ENCODE results near the gene GOLGA3.
"Not testable (repeated sequence)": the region's sequence is repeated elsewhere in the genome, so short reads cannot be mapped to it uniquely, and the experiment has no call there.

GOLGA3 gene

DNA sequence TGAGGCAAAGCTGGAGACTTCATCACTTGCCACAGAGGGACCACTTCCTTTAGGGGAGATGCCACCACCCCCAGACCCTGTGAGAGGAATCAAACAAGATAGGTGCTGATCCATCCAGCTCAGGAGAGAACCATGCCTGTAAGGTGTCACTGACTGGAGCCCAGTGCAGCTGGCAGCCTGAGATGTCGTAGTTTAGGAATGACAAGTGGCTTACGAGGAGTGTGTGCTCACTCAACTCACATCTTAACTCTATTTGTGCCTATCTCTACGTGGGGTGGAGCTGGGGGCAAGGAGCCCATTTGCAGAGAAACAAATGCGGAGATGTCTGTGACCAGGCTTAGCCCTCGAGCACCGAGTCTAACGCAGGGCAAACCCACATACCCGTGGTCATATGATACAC lies 32.9 kb upstream of the GOLGA3 start:
- no peak overlapping the region for H4K8ac ChIP-seq (ENCODE audit: low read depth, low read length)
- no peak overlapping the region for H3K4me3 ChIP-seq (ENCODE audit: low read length in 2 of 2)
- H3K14ac ChIP-seq (ENCODE audit: low read length), result no peak overlapping the region
- no peak overlapping the region for H3K23ac ChIP-seq (ENCODE audit: low read depth, low read length, poor library complexity)
- no peak for DNase-seq (ENCODE audit: low spot score)
- no peak overlapping the region for H2BK15ac ChIP-seq (ENCODE audit: low read length)
- H3K27me3 ChIP-seq (ENCODE audit: control insufficient read depth in 3 of 3, insufficient read depth in 3 of 3, low read depth in 1 of 3, low read length in 3 of 3), result no peaks in the 10 kb centered on the region
- no peak overlapping the region for H4K91ac ChIP-seq (ENCODE audit: low read depth, low read length, poor library complexity)
- no peak overlapping the region for H2BK5ac ChIP-seq (ENCODE audit: low read length)
- H3K4ac ChIP-seq (ENCODE audit: low read length), result no peak overlapping the region
- H2BK12ac ChIP-seq (ENCODE audit: low read length), result no peak overlapping the region
- no peak overlapping the region for H2BK120ac ChIP-seq (ENCODE audit: low read depth, low read length)
- no peak overlapping the region for H3K18ac ChIP-seq (ENCODE audit: low read length)
- no peak overlapping the region for H3K27ac ChIP-seq (replicated peaks; ENCODE audit: low read length)
- H3K4me2 ChIP-seq (ENCODE audit: insufficient read depth, low read length, poor library complexity, severe bottlenecking), result no peak overlapping the region
- no peak overlapping the region for H3K9ac ChIP-seq (ENCODE audit: low read depth, low read length, poor library complexity)
- no peak overlapping the region for H2AK5ac ChIP-seq (ENCODE audit: low read depth, low read length)
- no CpG with 5 or more reads among the region's 8 CpGs for WGBS, 2 donors (ENCODE audit: extremely low coverage in 2 of 2, insufficient read length in 2 of 2, insufficient replicate concordance in 1 of 2)
- H3K79me1 ChIP-seq (ENCODE audit: low read depth, low read length), result no peaks in the 10 kb centered on the region
- H3K36me3 ChIP-seq (replicated peaks in 1 of 2; ENCODE audit: control insufficient read depth in 2 of 2, insufficient read depth in 2 of 2, low read length in 2 of 2), result peaks cover 29 to 63% of the 10 kb centered on the region in 2 donors
- peaks cover 0 to 2% of the 10 kb centered on the region in 2 donors for H3K9me3 ChIP-seq (replicated peaks in 1 of 2; ENCODE audit: control insufficient read depth in 2 of 2, insufficient read depth in 1 of 2, low read depth in 1 of 2, low read length in 2 of 2)
- no peaks in the 10 kb centered on the region for H3K4me1 ChIP-seq (ENCODE audit: control insufficient read depth in 2 of 2, insufficient read depth in 1 of 2, low read depth in 1 of 2, low read length in 2 of 2)
- H2AFZ ChIP-seq (ENCODE audit: low read length), result no peak overlapping the region

DNA sequence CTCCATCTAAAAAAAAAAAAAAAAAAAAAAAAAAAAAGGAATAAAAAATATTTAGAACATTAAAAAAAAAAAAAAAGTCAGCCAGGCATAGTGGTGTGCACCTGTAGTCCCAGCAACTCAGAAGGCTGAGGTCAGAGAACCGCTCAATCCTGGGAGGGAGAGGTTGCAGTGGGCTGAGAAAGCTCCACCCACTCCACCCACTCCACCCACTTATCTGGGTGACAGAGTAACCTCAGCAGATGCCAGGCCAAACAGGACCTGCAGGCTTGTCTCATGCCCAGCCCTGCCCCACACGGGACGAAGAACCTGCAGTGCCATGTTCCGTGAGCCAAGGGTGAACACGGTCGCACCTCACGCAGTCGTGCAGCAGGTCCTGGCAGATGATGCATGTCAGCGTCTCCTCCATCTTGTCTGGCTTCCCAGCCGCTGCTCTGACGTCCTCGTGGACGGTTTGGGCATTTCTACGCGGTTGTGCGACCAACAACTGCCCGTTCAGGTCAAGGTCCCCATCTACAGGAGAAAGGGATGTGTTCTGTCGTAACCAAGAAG lies 30.1 kb upstream of the GOLGA3 start:
- Histone ChIP-seq H3K23ac (ENCODE audit: low read depth, low read length, poor library complexity) (no peak overlapping the region), H2BK5ac (ENCODE audit: low read length) (no peak overlapping the region), H3K4me3 (ENCODE audit: low read length in 2 of 2) (peak overlapping the region in 1 of 2 donors; percentile 13), H4K91ac (ENCODE audit: low read depth, low read length, poor library complexity) (no peak overlapping the region), H3K9me3 (replicated peaks in 1 of 2; ENCODE audit: control insufficient read depth in 2 of 2, insufficient read depth in 1 of 2, low read depth in 1 of 2, low read length in 2 of 2) (peaks cover 0 to 2% of the 10 kb centered on the region in 2 donors), H3K9ac (ENCODE audit: low read depth, low read length, poor library complexity) (peak overlapping the region; percentile 63), H2BK120ac (ENCODE audit: low read depth, low read length) (no peak overlapping the region), H2AK5ac (ENCODE audit: low read depth, low read length) (no peak overlapping the region), H2BK15ac (ENCODE audit: low read length) (no peak overlapping the region), H3K14ac (ENCODE audit: low read length) (peak overlapping the region; percentile 47), H2BK12ac (ENCODE audit: low read length) (no peak overlapping the region), H3K36me3 (replicated peaks in 1 of 2; ENCODE audit: control insufficient read depth in 2 of 2, insufficient read depth in 2 of 2, low read length in 2 of 2) (peaks cover 33 to 68% of the 10 kb centered on the region in 2 donors), H3K4me2 (ENCODE audit: insufficient read depth, low read length, poor library complexity, severe bottlenecking) (no peak overlapping the region), H3K79me1 (ENCODE audit: low read depth, low read length) (peaks cover 2% of the 10 kb centered on the region), H3K4ac (ENCODE audit: low read length) (no peak overlapping the region), H3K27ac (replicated peaks; ENCODE audit: low read length) (no peak overlapping the region), H2AFZ (ENCODE audit: low read length) (no peak overlapping the region), H3K4me1 (ENCODE audit: control insufficient read depth in 2 of 2, insufficient read depth in 1 of 2, low read depth in 1 of 2, low read length in 2 of 2) (no peaks in the 10 kb centered on the region), H3K18ac (ENCODE audit: low read length) (no peak overlapping the region), H3K27me3 (ENCODE audit: control insufficient read depth in 3 of 3, insufficient read depth in 3 of 3, low read depth in 1 of 3, low read length in 3 of 3) (no peaks in the 10 kb centered on the region), H4K8ac (ENCODE audit: low read depth, low read length) (no peak overlapping the region)
- no peak for DNase-seq (ENCODE audit: low spot score)
- no CpG with 5 or more reads among the region's 18 CpGs for WGBS, 2 donors (ENCODE audit: extremely low coverage in 2 of 2, insufficient read length in 2 of 2, insufficient replicate concordance in 1 of 2)

GRCh38 chr12:132857019-132857418 lies 28.4 kb upstream of the GOLGA3 start:
- H2BK5ac ChIP-seq (ENCODE audit: low read length); H3K27ac ChIP-seq (replicated peaks; ENCODE audit: low read length); H4K91ac ChIP-seq (ENCODE audit: low read depth, low read length, poor library complexity); H3K9me3 ChIP-seq (replicated peaks in 1 of 2; ENCODE audit: control insufficient read depth in 2 of 2, insufficient read depth in 1 of 2, low read depth in 1 of 2, low read length in 2 of 2); H2BK15ac ChIP-seq (ENCODE audit: low read length); H3K4me1 ChIP-seq (ENCODE audit: control insufficient read depth in 2 of 2, insufficient read depth in 1 of 2, low read depth in 1 of 2, low read length in 2 of 2); H3K79me1 ChIP-seq (ENCODE audit: low read depth, low read length); H4K8ac ChIP-seq (ENCODE audit: low read depth, low read length); H2AK5ac ChIP-seq (ENCODE audit: low read depth, low read length); DNase-seq (ENCODE audit: low spot score); H3K4me3 ChIP-seq (ENCODE audit: low read length in 2 of 2); H3K27me3 ChIP-seq (ENCODE audit: control insufficient read depth in 3 of 3, insufficient read depth in 3 of 3, low read depth in 1 of 3, low read length in 3 of 3); H3K4ac ChIP-seq (ENCODE audit: low read length); H2BK12ac ChIP-seq (ENCODE audit: low read length); H2BK120ac ChIP-seq (ENCODE audit: low read depth, low read length); H3K18ac ChIP-seq (ENCODE audit: low read length); H3K4me2 ChIP-seq (ENCODE audit: insufficient read depth, low read length, poor library complexity, severe bottlenecking); H3K9ac ChIP-seq (ENCODE audit: low read depth, low read length, poor library complexity); H2AFZ ChIP-seq (ENCODE audit: low read length); H3K14ac ChIP-seq (ENCODE audit: low read length): not testable (repeated sequence)
- Histone ChIP-seq H3K36me3 (replicated peaks in 1 of 2; ENCODE audit: control insufficient read depth in 2 of 2, insufficient read depth in 2 of 2, low read length in 2 of 2) (peaks cover 43 to 83% of the 10 kb centered on the region in 2 donors), H3K23ac (ENCODE audit: low read depth, low read length, poor library complexity) (peak overlapping the region; percentile 55)
- WGBS, 2 donors (ENCODE audit: extremely low coverage in 2 of 2, insufficient read length in 2 of 2, insufficient replicate concordance in 1 of 2), result no CpG with 5 or more reads among the region's 21 CpGs

DNA sequence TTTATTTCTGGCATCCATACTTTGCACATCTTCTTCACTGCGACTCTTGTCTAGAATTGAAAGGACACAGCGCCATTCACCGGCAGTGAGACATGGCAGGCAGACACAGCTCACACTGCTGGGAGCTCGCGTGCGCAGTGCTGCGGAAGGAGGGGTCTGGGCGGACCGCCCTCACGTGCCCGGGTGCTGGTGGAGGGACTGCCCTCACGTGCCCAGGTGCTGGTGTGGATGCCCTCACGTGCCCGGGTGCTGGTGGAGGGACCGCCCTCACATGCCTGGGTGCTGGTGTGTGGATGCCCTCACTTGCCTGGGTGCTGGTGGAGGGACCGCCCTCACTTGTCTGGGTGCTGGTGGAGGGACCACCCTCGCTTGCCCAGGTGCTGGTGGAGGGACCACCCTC lies 27.9 kb upstream of the GOLGA3 start:
- DNase-seq (ENCODE audit: low spot score), result no peak
- Histone ChIP-seq H2BK5ac (ENCODE audit: low read length) (no peak overlapping the region), H3K27me3 (ENCODE audit: control insufficient read depth in 3 of 3, insufficient read depth in 3 of 3, low read depth in 1 of 3, low read length in 3 of 3) (no peaks in the 10 kb centered on the region), H3K27ac (replicated peaks; ENCODE audit: low read length) (no peak overlapping the region), H3K14ac (ENCODE audit: low read length) (no peak overlapping the region), H2BK12ac (ENCODE audit: low read length) (no peak overlapping the region), H4K91ac (ENCODE audit: low read depth, low read length, poor library complexity) (no peak overlapping the region), H3K4me2 (ENCODE audit: insufficient read depth, low read length, poor library complexity, severe bottlenecking) (no peak overlapping the region), H3K36me3 (replicated peaks in 1 of 2; ENCODE audit: control insufficient read depth in 2 of 2, insufficient read depth in 2 of 2, low read length in 2 of 2) (peaks cover 44 to 83% of the 10 kb centered on the region in 2 donors), H3K9me3 (replicated peaks in 1 of 2; ENCODE audit: control insufficient read depth in 2 of 2, insufficient read depth in 1 of 2, low read depth in 1 of 2, low read length in 2 of 2) (peaks cover 0 to 2% of the 10 kb centered on the region in 2 donors), H2AFZ (ENCODE audit: low read length) (no peak overlapping the region), H3K4ac (ENCODE audit: low read length) (no peak overlapping the region), H4K8ac (ENCODE audit: low read depth, low read length) (no peak overlapping the region), H3K4me1 (ENCODE audit: control insufficient read depth in 2 of 2, insufficient read depth in 1 of 2, low read depth in 1 of 2, low read length in 2 of 2) (no peaks in the 10 kb centered on the region), H2BK15ac (ENCODE audit: low read length) (no peak overlapping the region), H3K23ac (ENCODE audit: low read depth, low read length, poor library complexity) (peak overlapping the region; percentile 17), H3K18ac (ENCODE audit: low read length) (no peak overlapping the region), H2BK120ac (ENCODE audit: low read depth, low read length) (no peak overlapping the region), H3K9ac (ENCODE audit: low read depth, low read length, poor library complexity) (no peak overlapping the region), H3K79me1 (ENCODE audit: low read depth, low read length) (peaks cover 4% of the 10 kb centered on the region), H2AK5ac (ENCODE audit: low read depth, low read length) (no peak overlapping the region), H3K4me3 (ENCODE audit: low read length in 2 of 2) (no peak overlapping the region)
- WGBS, 2 donors (ENCODE audit: extremely low coverage in 2 of 2, insufficient read length in 2 of 2, insufficient replicate concordance in 1 of 2), result no CpG with 5 or more reads among the region's 17 CpGs

All from neuronal stem cell (in vitro differentiated cells).